Measurements from ENCODE around the gene ERBB4. TPM values are rescaled to one million over a fixed set of nuclear protein-coding genes. Genes with fewer than 3 reads are reported as not detected.

The ERBB4 gene
- total RNA-seq, 1 experiment from 2014 or later: 0.04 TPM

DNA sequence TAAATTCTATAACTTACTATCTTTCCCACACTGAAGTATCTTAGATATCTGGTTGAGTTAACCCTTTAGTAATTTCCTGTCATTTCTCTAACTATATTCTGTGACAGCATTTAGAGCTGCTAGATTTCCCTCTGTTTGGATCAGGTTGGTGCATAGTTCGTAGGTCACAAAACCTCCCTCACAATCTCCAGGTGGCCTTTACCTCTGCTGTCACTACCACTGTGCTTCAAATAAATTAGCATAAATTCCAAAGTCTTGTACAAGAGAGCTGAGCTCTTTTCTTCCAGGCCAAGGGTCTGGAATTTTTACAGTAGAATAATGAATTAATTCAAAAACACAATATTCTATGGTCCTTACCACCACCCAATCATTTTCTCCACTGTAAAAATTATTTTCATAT lies 739.7 kb downstream of the ERBB4 start:
- no peak overlapping the region for H3K4me2 ChIP-seq (ENCODE audit: insufficient read depth, insufficient read length, low read length)
- H3K79me1 ChIP-seq (ENCODE audit: insufficient read depth, low read depth, low read length, poor library complexity, severe bottlenecking): no peaks in the 10 kb centered on the region
- no peak overlapping the region for H3K27ac ChIP-seq (ENCODE audit: insufficient read length, low read depth, low read length)
- H2BK12ac ChIP-seq (ENCODE audit: insufficient read length, low read depth, low read length): no peak overlapping the region
- H4K91ac ChIP-seq (ENCODE audit: insufficient read length, low read depth, low read length): no peak overlapping the region
- H3T11ph ChIP-seq (ENCODE audit: low read length): no peak overlapping the region
- no peaks in the 10 kb centered on the region for H3K9me3 ChIP-seq (ENCODE audit: control insufficient read depth, low read depth, low read length)
- no peak overlapping the region for H3K23ac ChIP-seq (ENCODE audit: insufficient read length, low read depth, low read length)
- H4K8ac ChIP-seq (replicated peaks; ENCODE audit: insufficient read length, low read depth, low read length): no peak overlapping the region
- no peak overlapping the region for H3K4me3 Mint-ChIP-seq
- H2AK5ac ChIP-seq (ENCODE audit: insufficient read length, low read length): no peak overlapping the region
- H3K4me1 Mint-ChIP-seq: peaks cover 4% of the 10 kb centered on the region in 2 experiments; a peak in 3 of 4 replicates
- no peak overlapping the region for H3K4ac ChIP-seq (ENCODE audit: low read depth, low read length)
- no peak overlapping the region for H3K9ac ChIP-seq (ENCODE audit: extremely low read depth, insufficient read length, low read length)
- H3K27me3 ChIP-seq (ENCODE audit: insufficient read depth, low read length): no peaks in the 10 kb centered on the region
- no peaks in the 10 kb centered on the region for H4K20me1 ChIP-seq (ENCODE audit: control insufficient read depth, insufficient read depth, insufficient read length)
- H2BK120ac ChIP-seq (ENCODE audit: low read depth, low read length, poor library complexity, severe bottlenecking): no peak overlapping the region
- H2BK15ac ChIP-seq (ENCODE audit: low read depth, low read length): no peak overlapping the region
- no peaks in the 10 kb centered on the region for H3K27me3 Mint-ChIP-seq (ENCODE audit: low read depth)
- no peak overlapping the region for H2AFZ ChIP-seq (ENCODE audit: low read length)
- H3K79me2 ChIP-seq (ENCODE audit: insufficient read depth, low read length): no peaks in the 10 kb centered on the region
- H3K56ac ChIP-seq (ENCODE audit: insufficient read length, low read depth, low read length): no peak overlapping the region
- no peak overlapping the region for H3K14ac ChIP-seq (ENCODE audit: insufficient read depth, low read length)
- WGBS (ENCODE audit: extremely low coverage, insufficient read length, low lambda C conversion rate): no CpG with 5 or more reads among the region's 1 CpG
- no peak overlapping the region for H3K27ac Mint-ChIP-seq
- H3K9me3 Mint-ChIP-seq: no peaks in the 10 kb centered on the region
- no peaks in the 10 kb centered on the region for H3K36me3 Mint-ChIP-seq (ENCODE audit: insufficient read depth in 1 of 3, low read depth in 3 of 3)
- no peaks in the 10 kb centered on the region for H3K4me1 ChIP-seq (ENCODE audit: insufficient read depth, low read length)
- no peak for DNase-seq
- H2BK20ac ChIP-seq (ENCODE audit: low read depth, low read length, poor library complexity, severe bottlenecking): no peak overlapping the region
- H3K18ac ChIP-seq (ENCODE audit: insufficient read length, low read depth, low read length): no peak overlapping the region
- H3K23me2 ChIP-seq (ENCODE audit: insufficient read length, low read depth, low read length, poor library complexity, severe bottlenecking): no peaks in the 10 kb centered on the region
- H4K5ac ChIP-seq (ENCODE audit: insufficient read length, low read depth, low read length): no peak overlapping the region
- H2BK5ac ChIP-seq (ENCODE audit: insufficient read length, low read length): no peak overlapping the region
- TF ChIP-seq, protein P1, sequence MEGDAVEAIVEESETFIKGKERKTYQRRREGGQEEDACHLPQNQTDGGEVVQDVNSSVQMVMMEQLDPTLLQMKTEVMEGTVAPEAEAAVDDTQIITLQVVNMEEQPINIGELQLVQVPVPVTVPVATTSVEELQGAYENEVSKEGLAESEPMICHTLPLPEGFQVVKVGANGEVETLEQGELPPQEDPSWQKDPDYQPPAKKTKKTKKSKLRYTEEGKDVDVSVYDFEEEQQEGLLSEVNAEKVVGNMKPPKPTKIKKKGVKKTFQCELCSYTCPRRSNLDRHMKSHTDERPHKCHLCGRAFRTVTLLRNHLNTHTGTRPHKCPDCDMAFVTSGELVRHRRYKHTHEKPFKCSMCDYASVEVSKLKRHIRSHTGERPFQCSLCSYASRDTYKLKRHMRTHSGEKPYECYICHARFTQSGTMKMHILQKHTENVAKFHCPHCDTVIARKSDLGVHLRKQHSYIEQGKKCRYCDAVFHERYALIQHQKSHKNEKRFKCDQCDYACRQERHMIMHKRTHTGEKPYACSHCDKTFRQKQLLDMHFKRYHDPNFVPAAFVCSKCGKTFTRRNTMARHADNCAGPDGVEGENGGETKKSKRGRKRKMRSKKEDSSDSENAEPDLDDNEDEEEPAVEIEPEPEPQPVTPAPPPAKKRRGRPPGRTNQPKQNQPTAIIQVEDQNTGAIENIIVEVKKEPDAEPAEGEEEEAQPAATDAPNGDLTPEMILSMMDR (conservative IDR thresholded peaks at IDR 0.05): no peak

Measured in H9 (cell line).